Transverse colon (tissue), 3 donors: ENCODE results near the gene BORCS5.

Experiments used
- CTCF ChIP-seq, 5 experiments: fragments of 200-600 bp in 3 of 5; fragments of 450-650 bp in 2 of 5; sonication (generic) in 3 of 5; IDR thresholded peaks; 1 replicate in 2 of 5; 2 replicates in 3 of 5; pipeline ENCODE4 v1.5.1; 2016 to 2017; ENCODE audit warnings: antibody characterized with exemption in 5 of 5, inconsistent platforms in 3 of 5, mild to moderate bottlenecking in 2 of 5, moderate library complexity in 1 of 5
- EP300 ChIP-seq: sonication (generic); formaldehyde crosslinking; IDR thresholded peaks from one replicate; pipeline ENCODE4 v1.6.1; 2017; ENCODE audit warnings: antibody characterized with exemption, low read depth
- POLR2A ChIP-seq: fragments of 450-650 bp; IDR thresholded peaks from one replicate; pipeline ENCODE4 v1.6.1; 2016; ENCODE audit warnings: antibody characterized with exemption, mild to moderate bottlenecking, moderate library complexity

GRCh38 chr12:12334367-12335040 is 22.4 kb upstream of the BORCS5 start:
- TF ChIP-seq EP300 (no peak), POLR2A (no peak), CTCF (IDR thresholded peaks at IDR 0.05) (peak; percentile 82 to 93 (median 86))
